GM19455 (cell line): ENCODE data around the gene PPP1R12B.
"Not testable (repeated sequence)": the region's sequence is repeated elsewhere in the genome, so short reads cannot be mapped to it uniquely, and the experiment has no call there.

Experiments
- ATAC-seq: cut with Tn5 transposase; IDR thresholded peaks from one replicate; pipeline ENCODE4 v1.9.1; 2021; ENCODE audit not compliant: unreplicated experiment

Gene PPP1R12B

GRCh38 chr1:202599669-202600431 lies 251.4 kb downstream of the PPP1R12B start:
- no peak for ATAC-seq

- no peak for ATAC-seq
These were observed 252.0 kb downstream of the PPP1R12B start for GRCh38 chr1:202600432-202601041.

- ATAC-seq: no peak
These were observed 254.9 kb downstream of the PPP1R12B start for GRCh38 chr1:202603435-202603834.

- ATAC-seq: no peak
These were observed 257.0 kb downstream of the PPP1R12B start for GRCh38 chr1:202605515-202605914.

- ATAC-seq: not testable (repeated sequence)
These were observed 263.5 kb downstream of the PPP1R12B start for GRCh38 chr1:202612036-202612435.

- no peak for ATAC-seq
These were observed 265.1 kb downstream of the PPP1R12B start for GRCh38 chr1:202613571-202613970.

- not testable (repeated sequence) for ATAC-seq
These were observed 266.1 kb downstream of the PPP1R12B start for GRCh38 chr1:202614363-202615207.

GRCh38 chr1:202615208-202615500 lies 266.7 kb downstream of the PPP1R12B start:
- ATAC-seq: not testable (repeated sequence)

- ATAC-seq: peak; percentile 77
These were observed 267.2 kb downstream of the PPP1R12B start for GRCh38 chr1:202615501-202616354.

GRCh38 chr1:202616355-202616915 lies 267.9 kb downstream of the PPP1R12B start:
- peak; percentile 22 for ATAC-seq

- ATAC-seq: not testable (repeated sequence)
These were observed 270.5 kb downstream of the PPP1R12B start for GRCh38 chr1:202619012-202619411.

- no peak for ATAC-seq
These were observed 271.0 kb downstream of the PPP1R12B start for GRCh38 chr1:202619505-202619904.

- not testable (repeated sequence) for ATAC-seq
These were observed 271.5 kb downstream of the PPP1R12B start for GRCh38 chr1:202620036-202620435.

- ATAC-seq: no peak
These were observed 272.9 kb downstream of the PPP1R12B start for GRCh38 chr1:202621446-202621845.

GRCh38 chr1:202622388-202622787 lies 273.9 kb downstream of the PPP1R12B start:
- no peak for ATAC-seq

- ATAC-seq: no peak
These were observed 274.6 kb downstream of the PPP1R12B start for GRCh38 chr1:202623075-202623474.

GRCh38 chr1:202623476-202623875 lies 275.0 kb downstream of the PPP1R12B start:
- not testable (repeated sequence) for ATAC-seq

- ATAC-seq: no peak
These were observed 275.7 kb downstream of the PPP1R12B start for GRCh38 chr1:202624088-202624780.

- ATAC-seq: no peak
These were observed 276.2 kb downstream of the PPP1R12B start for GRCh38 chr1:202624781-202625108.
